ENCODE measurements around the gene MTA2.
"Not testable (repeated sequence)": the region's sequence is repeated elsewhere in the genome, so short reads cannot be mapped to it uniquely, and the experiment has no call there.

MTA2 gene

GRCh38 chr11:62592146-62592815, 9.4 kb downstream of the MTA2 start:
- DNase-seq (ENCODE audit: low read depth in 2 of 2): no peak

GRCh38 chr11:62591448-62592145, 10.1 kb downstream of the MTA2 start, which contains the start of gene TUT1:
TSS of gene TUT1 (minus strand) at chr11:62591523. CDS start at chr11:62591485, 38 bp downstream.
- peak; percentile 89 to 92 for DNase-seq (ENCODE audit: low read depth in 2 of 2)

GRCh38 chr11:62588966-62589637, 12.6 kb downstream of the MTA2 start:
- no peak for DNase-seq (ENCODE audit: low read depth in 2 of 2)

- DNase-seq (ENCODE audit: low read depth in 2 of 2): not testable (repeated sequence)
Measured at GRCh38 chr11:62585356-62585755, 16.3 kb downstream of the MTA2 start.

GRCh38 chr11:62581735-62582134, 19.9 kb downstream of the MTA2 start:
- not testable (repeated sequence) for DNase-seq (ENCODE audit: low read depth in 2 of 2)

GRCh38 chr11:62580959-62581715, 20.5 kb downstream of the MTA2 start:
- DNase-seq (ENCODE audit: low read depth in 2 of 2): no peak

- no peak for DNase-seq (ENCODE audit: low read depth in 2 of 2)
Measured at GRCh38 chr11:62579252-62579651, 22.4 kb downstream of the MTA2 start.

- DNase-seq (ENCODE audit: low read depth in 2 of 2): no peak
Measured at GRCh38 chr11:62578541-62578940, 23.1 kb downstream of the MTA2 start.

GRCh38 chr11:62577046-62577714, 24.5 kb downstream of the MTA2 start:
- no peak for DNase-seq (ENCODE audit: low read depth in 2 of 2)

- no peak for DNase-seq (ENCODE audit: low read depth in 2 of 2)
Measured at GRCh38 chr11:62575837-62576236, 25.8 kb downstream of the MTA2 start.

GRCh38 chr11:62575156-62575555, 26.5 kb downstream of the MTA2 start:
- no peak for DNase-seq (ENCODE audit: low read depth in 2 of 2)

- no peak for DNase-seq (ENCODE audit: low read depth in 2 of 2)
Measured at GRCh38 chr11:62574363-62575071, 27.1 kb downstream of the MTA2 start.

- peak; percentile 92 to 98 for DNase-seq (ENCODE audit: low read depth in 2 of 2)
Measured at GRCh38 chr11:62573592-62574362, 27.9 kb downstream of the MTA2 start, which contains the start of gene EEF1G. TSS of gene EEF1G (minus strand) at chr11:62573891. CDS start at chr11:62573842, 49 bp downstream.

- DNase-seq (ENCODE audit: low read depth in 2 of 2): no peak
Measured at GRCh38 chr11:62573006-62573591, 28.6 kb downstream of the MTA2 start.

GRCh38 chr11:62572431-62572830, 29.2 kb downstream of the MTA2 start:
- DNase-seq (ENCODE audit: low read depth in 2 of 2): no peak

- not testable (repeated sequence) for DNase-seq (ENCODE audit: low read depth in 2 of 2)
Measured at GRCh38 chr11:62571493-62571892, 30.2 kb downstream of the MTA2 start.

GRCh38 chr11:62570903-62571302, 30.8 kb downstream of the MTA2 start:
- not testable (repeated sequence) for DNase-seq (ENCODE audit: low read depth in 2 of 2)

GRCh38 chr11:62569611-62570010, 32.1 kb downstream of the MTA2 start:
- DNase-seq (ENCODE audit: low read depth in 2 of 2): no peak

GRCh38 chr11:62567018-62567633, 34.5 kb downstream of the MTA2 start:
- DNase-seq (ENCODE audit: low read depth in 2 of 2): no peak
